Stimulated activated CD4-positive, alpha-beta T cell treated with anti-CD3 and anti-CD28 coated beads, Interleukin-4, amount 100 ng/mL, for 4 hours (primary cell): Measurements from ENCODE around the gene HDAC9.

Experiments
- DNase-seq, 2 experiments: peaks; one replicate each; pipeline ENCODE4 v3.0.0-alpha.2; 2020

HDAC9 gene

GRCh38 chr7:18798088-18798906, 302.7 kb downstream of the HDAC9 start:
- DNase-seq, result no peak

DNA sequence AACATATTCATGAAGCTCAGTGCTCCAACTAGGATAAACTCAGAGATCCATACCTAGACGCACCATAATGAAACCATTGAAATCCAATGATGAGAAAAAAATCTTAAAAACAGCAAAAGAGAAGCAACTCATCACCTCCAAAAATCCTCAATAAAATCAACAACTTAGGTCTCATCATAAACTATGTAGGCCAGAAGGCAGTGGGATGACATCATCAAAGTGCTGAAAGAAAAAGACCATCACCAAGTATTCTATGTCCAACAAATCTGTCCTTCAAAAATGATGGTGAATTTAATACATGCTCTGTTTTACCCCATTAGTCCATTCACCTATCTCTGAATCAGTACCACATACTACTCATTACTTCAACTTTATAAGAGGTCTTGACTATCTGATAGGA, 304.4 kb downstream of the HDAC9 start:
- no peak for DNase-seq

DNA sequence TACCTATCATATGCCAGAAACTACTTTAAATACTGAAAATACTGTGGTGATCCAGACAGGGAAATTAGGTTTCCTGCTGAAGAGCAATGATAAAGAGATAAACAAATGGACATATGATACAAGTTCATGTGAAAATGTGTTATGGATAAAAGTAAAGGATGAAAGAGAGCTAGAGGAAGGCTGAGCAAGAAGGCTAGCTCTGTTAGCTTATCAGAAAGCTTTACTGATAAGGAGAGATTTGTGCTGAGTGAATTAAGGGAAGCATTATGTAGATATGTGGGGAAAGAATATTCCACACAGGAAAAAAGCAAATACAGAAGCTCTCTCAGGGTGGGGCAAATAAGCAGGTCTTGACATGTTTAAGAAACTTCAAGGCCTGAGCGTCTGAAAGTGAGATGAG, 308.4 kb downstream of the HDAC9 start:
- no peak for DNase-seq

DNA sequence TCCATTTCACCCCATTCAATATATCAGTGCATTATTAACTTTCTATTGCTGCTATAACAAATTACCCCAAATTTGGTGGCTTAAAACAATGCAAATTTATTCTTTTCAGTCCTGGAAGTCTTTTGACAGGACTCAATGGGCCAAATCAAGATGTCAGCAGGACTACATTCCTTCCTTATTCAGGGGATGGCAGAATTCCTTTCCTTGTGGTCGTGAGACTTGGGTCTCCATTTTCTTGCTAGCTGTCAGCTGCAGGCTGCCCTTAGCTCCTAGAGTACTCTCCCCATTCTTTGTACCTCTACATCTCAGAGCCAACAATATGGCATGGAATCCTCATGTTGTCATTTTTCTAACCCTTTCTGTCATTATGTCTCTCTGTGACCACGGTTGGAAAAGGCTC, 310.6 kb downstream of the HDAC9 start:
- DNase-seq, result no peak

GRCh38 chr7:18808026-18808425, 312.5 kb downstream of the HDAC9 start:
- no peak for DNase-seq

DNA sequence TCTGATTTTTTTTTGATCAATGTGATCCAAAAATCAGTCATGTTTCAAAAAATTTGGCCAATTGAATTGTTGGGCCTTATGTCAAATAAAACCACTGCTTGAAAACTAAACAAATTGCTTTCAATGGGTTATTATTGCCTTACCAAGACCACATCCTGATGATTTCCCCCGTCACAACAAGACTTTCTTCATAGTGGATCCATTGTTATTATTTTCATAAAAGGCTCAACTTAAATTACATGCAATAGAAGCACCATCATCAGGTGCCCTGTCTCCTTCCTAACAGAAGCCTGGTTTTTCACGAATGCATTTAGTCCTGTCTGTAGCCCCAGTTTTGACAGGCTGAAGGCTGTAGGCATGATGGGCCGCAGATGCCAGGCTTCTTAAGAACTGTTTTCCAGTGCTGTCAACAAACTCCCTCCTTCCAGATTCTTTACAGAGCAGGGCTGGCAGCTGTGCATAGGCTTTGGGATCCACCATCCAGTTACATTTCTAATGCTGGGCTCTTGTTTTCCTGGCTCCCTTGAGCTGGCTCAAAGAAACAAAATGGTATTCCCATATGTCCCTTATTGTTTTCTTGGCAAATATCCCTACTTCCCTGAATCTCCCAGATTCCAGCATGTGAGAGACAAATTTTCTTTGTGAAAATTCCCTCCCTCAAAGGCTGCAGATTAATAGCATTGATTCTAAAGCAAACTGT, 319.9 kb downstream of the HDAC9 start:
- no peak for DNase-seq

DNA sequence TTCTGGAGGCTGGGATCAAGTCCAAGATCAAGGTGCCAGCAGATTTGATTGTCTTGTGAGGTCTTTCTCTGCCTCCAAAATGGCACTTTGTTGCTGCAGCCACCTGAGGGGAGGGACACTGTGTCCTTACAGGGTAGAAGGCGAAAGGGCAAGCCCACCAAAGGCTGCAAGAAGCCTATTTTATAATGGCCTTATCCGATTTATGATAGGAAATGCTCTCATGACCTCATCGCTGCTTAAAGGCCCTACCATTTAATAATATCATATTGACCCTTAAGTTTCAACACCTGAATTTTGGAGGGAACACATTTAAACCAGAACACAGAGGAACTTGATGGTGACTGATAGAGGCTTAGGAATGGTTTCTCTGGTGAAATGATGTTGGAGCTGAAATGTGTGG, 325.4 kb downstream of the HDAC9 start:
- no peak for DNase-seq

- no peak for DNase-seq
Measured at GRCh38 chr7:18821554-18821953, 326.0 kb downstream of the HDAC9 start.

GRCh38 chr7:18824157-18824556, 328.6 kb downstream of the HDAC9 start:
- DNase-seq, result no peak

DNA sequence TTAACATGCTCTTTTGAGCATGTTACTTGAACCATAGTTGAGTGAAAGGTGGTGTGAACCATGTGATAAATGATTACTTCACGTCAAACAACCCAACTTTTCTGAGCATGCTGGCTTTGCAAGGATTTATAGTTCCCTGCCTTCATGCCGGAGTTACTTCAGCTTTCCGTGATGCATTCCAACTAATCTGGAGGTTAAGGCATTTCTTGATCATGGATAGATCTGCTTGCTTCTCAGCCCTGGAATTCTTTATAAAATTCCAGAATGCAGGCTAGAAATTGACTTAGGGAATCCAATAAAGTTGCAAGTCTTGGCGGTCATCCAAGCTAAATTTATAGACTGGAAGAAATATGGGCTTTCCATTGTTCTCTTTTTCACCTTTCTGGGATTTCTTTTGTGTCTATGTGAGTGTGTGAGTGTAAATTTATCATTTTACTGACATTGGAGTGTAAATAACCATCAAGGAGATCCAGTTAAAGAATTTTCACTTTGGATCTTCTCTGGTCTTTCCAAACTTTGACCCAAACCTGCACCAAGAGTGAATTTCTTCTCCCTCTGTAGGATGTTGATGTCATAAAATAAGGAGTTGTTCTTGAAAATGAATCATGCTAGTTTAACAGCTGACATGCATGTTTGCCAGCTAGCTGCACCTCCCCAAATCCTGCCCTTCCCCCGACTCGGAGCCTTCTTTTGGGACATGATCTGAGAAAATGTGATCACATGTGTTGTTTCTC, 332.9 kb downstream of the HDAC9 start:
- DNase-seq, result no peak

GRCh38 chr7:18828994-18829857, 333.7 kb downstream of the HDAC9 start:
- no peak for DNase-seq

DNA sequence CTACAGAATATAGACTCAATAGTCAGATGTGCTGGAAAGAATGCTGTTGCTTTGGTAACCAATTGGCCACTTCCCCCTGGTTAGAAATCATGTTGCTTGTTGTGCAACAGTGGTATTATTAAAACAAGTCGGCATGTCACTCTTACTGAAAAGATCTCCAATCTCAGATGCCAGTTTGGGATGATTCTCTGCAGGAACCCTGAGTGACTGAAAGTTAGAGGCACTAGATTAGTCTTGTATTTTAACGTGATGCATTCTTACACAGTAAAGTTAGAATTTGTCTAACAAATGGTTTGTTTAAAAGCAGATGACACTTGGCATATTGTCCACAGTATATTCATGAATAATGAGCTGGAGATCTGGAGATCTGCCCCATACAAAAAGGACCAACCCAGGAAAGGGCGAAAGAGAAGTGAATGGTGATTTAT, 334.3 kb downstream of the HDAC9 start:
- no peak for DNase-seq

DNA sequence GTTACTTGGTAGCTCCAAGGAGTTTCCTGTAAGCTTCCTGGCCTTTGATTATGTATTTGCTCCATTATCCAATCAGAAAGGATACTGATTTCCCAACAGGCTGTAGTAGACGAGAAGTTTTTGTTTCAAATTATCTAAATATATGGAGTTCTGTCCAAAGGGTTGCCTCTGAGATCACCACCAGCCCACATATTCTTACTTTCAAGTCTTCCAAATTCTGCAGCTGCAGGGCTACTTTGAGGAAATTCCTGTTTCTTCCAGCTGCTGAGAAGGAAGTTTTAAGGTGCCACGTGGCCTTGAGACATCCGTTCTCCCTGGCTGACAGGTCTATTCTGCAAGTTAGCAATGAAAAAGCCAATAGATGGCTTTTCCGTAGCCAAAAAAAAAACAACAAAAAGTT, 335.9 kb downstream of the HDAC9 start:
- no peak for DNase-seq

DNA sequence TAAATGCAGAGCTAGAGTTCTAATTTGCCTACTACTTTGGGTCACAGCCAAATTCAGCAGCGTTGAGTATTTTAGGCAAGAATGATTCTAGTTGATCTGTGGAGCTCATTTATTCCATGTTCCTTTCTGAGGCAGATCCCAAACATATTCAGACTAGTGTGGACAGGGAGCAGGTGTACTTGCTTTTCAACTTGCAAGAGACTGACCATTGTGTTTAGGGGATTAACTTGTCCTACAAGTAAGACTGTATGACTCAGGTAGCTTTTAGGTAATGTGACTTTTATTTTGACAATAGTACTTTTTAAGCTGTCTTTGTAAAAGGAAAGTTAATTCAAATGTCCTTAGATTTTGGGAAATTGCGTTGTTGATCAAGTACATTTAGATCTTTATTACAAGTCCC, 336.4 kb downstream of the HDAC9 start:
- DNase-seq, result no peak

GRCh38 chr7:18834577-18834976, 339.0 kb downstream of the HDAC9 start:
- no peak for DNase-seq

- DNase-seq, result no peak
Measured at GRCh38 chr7:18835001-18835690, 339.6 kb downstream of the HDAC9 start.

DNA sequence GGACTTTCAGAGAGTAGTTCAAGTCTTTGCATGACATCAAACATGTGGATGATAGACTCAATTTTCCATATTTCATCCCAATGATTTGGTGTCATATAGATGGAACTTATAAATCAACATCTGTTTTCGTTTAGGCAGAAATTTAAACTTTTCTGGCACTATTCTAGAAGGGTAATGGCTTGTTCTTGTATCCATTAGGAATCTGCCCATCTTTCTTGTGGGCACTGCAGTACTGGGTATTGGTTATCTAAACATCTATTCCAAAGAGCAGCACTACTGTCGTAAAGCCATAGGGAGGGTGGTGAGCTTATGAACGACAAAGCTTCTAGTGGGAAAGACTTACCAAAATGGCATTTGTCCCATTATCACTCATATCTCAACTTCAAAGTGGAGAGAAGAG, 348.4 kb downstream of the HDAC9 start:
- DNase-seq, result no peak

- no peak for DNase-seq
Measured at GRCh38 chr7:18844735-18845134, 349.2 kb downstream of the HDAC9 start.

DNA sequence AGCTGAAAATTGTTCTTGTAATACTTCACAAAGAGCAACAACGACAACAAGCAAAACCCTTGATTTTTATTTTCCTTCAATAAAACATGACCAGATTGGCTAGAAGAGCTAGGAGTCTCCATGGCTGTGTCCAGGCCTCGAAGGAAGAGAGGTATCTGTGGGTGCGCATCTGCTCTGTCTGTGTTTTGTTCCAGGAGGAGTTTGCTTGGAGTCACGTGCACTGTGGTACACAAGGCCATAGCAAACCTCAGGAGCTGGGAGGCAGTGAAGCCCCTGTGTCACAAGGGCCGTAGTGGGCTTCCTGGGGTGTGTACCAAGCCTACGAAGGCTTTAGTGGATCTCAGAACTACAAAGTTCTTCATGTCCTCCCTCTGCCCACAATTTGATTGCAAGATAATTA, 350.2 kb downstream of the HDAC9 start:
- no peak for DNase-seq

DNA sequence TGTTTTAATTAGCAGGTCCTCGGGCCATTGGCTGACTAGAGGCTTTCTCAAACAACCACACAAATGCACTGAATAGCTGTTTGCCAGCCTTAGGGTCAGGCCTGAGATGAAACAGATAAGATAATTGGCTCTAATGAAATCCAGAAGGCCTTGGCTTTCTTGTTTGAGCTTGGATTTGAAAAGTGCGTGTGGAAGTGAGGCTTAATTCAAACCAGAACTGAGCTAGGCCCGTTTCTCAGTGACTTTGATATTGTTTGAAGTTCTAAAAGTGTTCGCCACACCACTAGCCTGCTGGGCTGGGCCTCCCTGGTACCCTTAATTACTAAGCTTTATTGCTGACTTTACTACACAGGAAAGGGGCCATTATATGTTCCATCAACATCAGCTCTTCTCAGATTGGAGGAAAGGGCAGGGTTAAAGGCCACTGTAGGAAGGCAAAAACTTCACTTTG, 351.2 kb downstream of the HDAC9 start:
- no peak for DNase-seq

DNA sequence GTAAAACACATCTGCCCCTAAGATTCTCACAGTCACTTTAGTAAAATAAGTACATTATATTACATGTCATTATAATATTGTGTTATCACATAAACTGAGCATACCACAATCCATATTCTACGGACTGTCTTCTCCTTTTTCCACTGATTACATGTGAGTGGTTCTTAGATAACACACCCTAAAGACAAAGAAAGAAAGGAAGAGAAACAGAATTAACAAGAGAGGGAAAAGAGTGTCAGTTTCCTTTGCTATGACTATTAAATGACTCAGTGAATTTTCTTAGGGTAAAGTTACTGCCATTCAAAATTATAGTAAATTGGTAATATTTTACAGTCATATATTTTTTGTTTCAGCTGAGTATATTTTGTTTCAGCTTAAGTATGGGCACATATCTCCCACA, 353.6 kb downstream of the HDAC9 start:
- no peak for DNase-seq

GRCh38 chr7:18855796-18856195, 360.2 kb downstream of the HDAC9 start:
- no peak for DNase-seq
